ENCODE measurements around the gene SNCB.

Gene SNCB

GRCh38 chr5:176590035-176590717 is 40.2 kb downstream of the SNCB start:
- Histone ChIP-seq H3K4me2 (ENCODE audit: low read length) (no peak overlapping the region), H2BK5ac (ENCODE audit: low read length) (no peak overlapping the region), H3K27me3 (ENCODE audit: insufficient read depth, low read length, poor library complexity) (no peaks in the 10 kb centered on the region), H4K8ac (ENCODE audit: low read depth, low read length) (no peak overlapping the region), H2AK5ac (ENCODE audit: low read length) (no peak overlapping the region), H3K23ac (ENCODE audit: low read length) (no peak overlapping the region), H3K36me3 (ENCODE audit: control insufficient read depth, insufficient read depth, low read length) (no peaks in the 10 kb centered on the region), H2BK15ac (replicated peaks; ENCODE audit: low read depth) (no peak overlapping the region), H3K56ac (ENCODE audit: low read length) (no peak overlapping the region), H3K4me3 (ENCODE audit: low read length) (no peak overlapping the region), H3K18ac (ENCODE audit: low read length) (no peak overlapping the region), H3K27ac (ENCODE audit: low read depth, low read length) (no peak overlapping the region), H3K9ac (ENCODE audit: low read length) (no peak overlapping the region), H3K79me1 (ENCODE audit: low read length) (no peaks in the 10 kb centered on the region), H3K4ac (ENCODE audit: low read depth, low read length) (no peak overlapping the region), H3K4me1 (ENCODE audit: control insufficient read depth, low read depth, low read length) (no peaks in the 10 kb centered on the region), H3K79me2 (ENCODE audit: control insufficient read depth, insufficient read depth, low read length) (no peaks in the 10 kb centered on the region), H4K5ac (ENCODE audit: low read length) (no peak overlapping the region), H2BK120ac (ENCODE audit: low read depth, low read length) (no peak overlapping the region)
- WGBS (ENCODE audit: extremely low coverage, insufficient coverage, low lambda C conversion rate): no CpG with 5 or more reads among the region's 17 CpGs
- no peak for DNase-seq

DNA sequence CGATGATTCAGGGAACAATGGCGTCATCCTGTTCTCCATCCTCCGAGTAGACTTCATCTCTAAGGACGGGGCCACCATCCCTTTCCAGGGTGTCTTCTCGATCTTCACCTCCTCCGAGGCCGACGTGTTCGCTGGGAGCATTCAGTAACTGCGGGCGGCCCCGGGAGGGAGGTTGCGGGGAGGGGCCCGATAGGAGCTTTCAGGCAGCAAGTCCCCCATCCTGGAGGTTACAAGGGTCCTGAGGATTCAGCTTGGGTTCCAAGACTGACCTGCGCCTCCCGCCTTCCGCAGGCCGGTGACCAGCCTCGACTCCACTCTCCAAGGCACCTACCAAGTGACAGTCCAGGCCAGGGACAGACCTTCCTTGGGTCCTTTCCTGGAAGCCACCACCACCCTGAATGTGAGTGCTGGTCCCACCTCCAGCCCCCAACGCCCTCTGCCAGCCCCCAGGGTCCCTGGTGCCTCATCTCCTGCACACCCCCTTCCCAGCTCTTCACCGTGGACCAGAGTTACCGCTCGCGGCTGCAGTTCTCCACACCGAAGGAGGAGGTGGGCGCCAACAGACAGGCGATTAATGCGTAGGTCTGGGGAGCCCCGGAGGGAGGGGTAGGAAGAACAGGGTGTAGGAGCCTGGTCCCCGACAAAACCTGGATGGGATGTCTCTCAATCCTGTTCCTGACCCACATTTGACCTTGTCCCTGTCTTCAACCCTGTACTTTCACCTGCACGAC is 41.1 kb downstream of the SNCB start:
- Histone ChIP-seq H3K18ac (ENCODE audit: low read length) (no peak overlapping the region), H3K23ac (ENCODE audit: low read length) (no peak overlapping the region), H3K27me3 (ENCODE audit: insufficient read depth, low read length, poor library complexity) (no peaks in the 10 kb centered on the region), H3K79me1 (ENCODE audit: low read length) (no peaks in the 10 kb centered on the region), H3K4me3 (ENCODE audit: low read length) (no peak overlapping the region), H3K4me2 (ENCODE audit: low read length) (no peak overlapping the region), H3K4me1 (ENCODE audit: control insufficient read depth, low read depth, low read length) (no peaks in the 10 kb centered on the region), H3K36me3 (ENCODE audit: control insufficient read depth, insufficient read depth, low read length) (no peaks in the 10 kb centered on the region), H3K27ac (ENCODE audit: low read depth, low read length) (no peak overlapping the region), H4K8ac (ENCODE audit: low read depth, low read length) (no peak overlapping the region), H3K4ac (ENCODE audit: low read depth, low read length) (no peak overlapping the region), H2AK5ac (ENCODE audit: low read length) (no peak overlapping the region), H4K5ac (ENCODE audit: low read length) (no peak overlapping the region), H2BK5ac (ENCODE audit: low read length) (no peak overlapping the region), H3K9ac (ENCODE audit: low read length) (no peak overlapping the region), H2BK15ac (replicated peaks; ENCODE audit: low read depth) (no peak overlapping the region), H3K79me2 (ENCODE audit: control insufficient read depth, insufficient read depth, low read length) (no peaks in the 10 kb centered on the region), H2BK120ac (ENCODE audit: low read depth, low read length) (no peak overlapping the region), H3K56ac (ENCODE audit: low read length) (no peak overlapping the region)
- DNase-seq: no peak
- no CpG with 5 or more reads among the region's 31 CpGs for WGBS (ENCODE audit: extremely low coverage, insufficient coverage, low lambda C conversion rate)

DNA sequence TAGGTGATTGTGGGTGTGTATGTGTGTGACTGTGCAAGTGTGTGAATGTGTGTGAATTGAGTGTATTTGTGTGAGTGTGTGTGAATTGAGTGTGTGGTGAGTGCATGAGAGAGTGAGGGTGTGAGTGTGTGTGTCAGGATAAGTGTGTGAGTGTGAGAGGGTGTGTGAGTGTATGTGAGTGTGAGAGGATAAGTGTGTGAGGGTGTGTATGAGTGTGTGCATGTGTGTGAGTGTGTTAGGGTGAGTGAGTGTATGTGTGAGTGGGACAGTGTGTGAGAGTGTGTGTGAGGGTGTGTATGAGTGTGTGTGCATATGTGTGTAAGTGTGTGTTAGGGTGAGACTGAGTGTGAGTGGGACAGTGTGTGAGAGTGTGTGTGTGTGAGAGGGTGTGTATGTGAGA is 42.0 kb downstream of the SNCB start:
- Histone ChIP-seq H3K4me3 (ENCODE audit: low read length) (no peak overlapping the region), H3K56ac (ENCODE audit: low read length) (no peak overlapping the region), H3K79me2 (ENCODE audit: control insufficient read depth, insufficient read depth, low read length) (no peaks in the 10 kb centered on the region), H2BK5ac (ENCODE audit: low read length) (no peak overlapping the region), H3K18ac (ENCODE audit: low read length) (no peak overlapping the region), H3K4me1 (ENCODE audit: control insufficient read depth, low read depth, low read length) (no peaks in the 10 kb centered on the region), H3K4ac (ENCODE audit: low read depth, low read length) (no peak overlapping the region), H3K79me1 (ENCODE audit: low read length) (no peaks in the 10 kb centered on the region), H3K27me3 (ENCODE audit: insufficient read depth, low read length, poor library complexity) (no peaks in the 10 kb centered on the region), H4K5ac (ENCODE audit: low read length) (no peak overlapping the region), H4K8ac (ENCODE audit: low read depth, low read length) (no peak overlapping the region), H3K23ac (ENCODE audit: low read length) (no peak overlapping the region), H2BK120ac (ENCODE audit: low read depth, low read length) (no peak overlapping the region), H3K4me2 (ENCODE audit: low read length) (no peak overlapping the region), H2AK5ac (ENCODE audit: low read length) (no peak overlapping the region), H3K36me3 (ENCODE audit: control insufficient read depth, insufficient read depth, low read length) (no peaks in the 10 kb centered on the region), H3K9ac (ENCODE audit: low read length) (no peak overlapping the region), H2BK15ac (replicated peaks; ENCODE audit: low read depth) (no peak overlapping the region), H3K27ac (ENCODE audit: low read depth, low read length) (no peak overlapping the region)
- DNase-seq: no peak

- no CpG with 5 or more reads among the region's 7 CpGs for WGBS (ENCODE audit: extremely low coverage, insufficient coverage, low lambda C conversion rate)
- Histone ChIP-seq H2BK5ac (ENCODE audit: low read length) (no peak overlapping the region), H3K9ac (ENCODE audit: low read length) (no peak overlapping the region), H2AK5ac (ENCODE audit: low read length) (no peak overlapping the region), H3K79me1 (ENCODE audit: low read length) (no peaks in the 10 kb centered on the region), H3K23ac (ENCODE audit: low read length) (no peak overlapping the region), H3K4me2 (ENCODE audit: low read length) (no peak overlapping the region), H3K27me3 (ENCODE audit: insufficient read depth, low read length, poor library complexity) (no peaks in the 10 kb centered on the region), H4K8ac (ENCODE audit: low read depth, low read length) (no peak overlapping the region), H3K36me3 (ENCODE audit: control insufficient read depth, insufficient read depth, low read length) (no peaks in the 10 kb centered on the region), H3K56ac (ENCODE audit: low read length) (no peak overlapping the region), H4K5ac (ENCODE audit: low read length) (no peak overlapping the region), H3K27ac (ENCODE audit: low read depth, low read length) (no peak overlapping the region), H3K4me1 (ENCODE audit: control insufficient read depth, low read depth, low read length) (no peaks in the 10 kb centered on the region), H3K79me2 (ENCODE audit: control insufficient read depth, insufficient read depth, low read length) (no peaks in the 10 kb centered on the region), H2BK120ac (ENCODE audit: low read depth, low read length) (no peak overlapping the region), H3K18ac (ENCODE audit: low read length) (no peak overlapping the region), H2BK15ac (replicated peaks; ENCODE audit: low read depth) (no peak overlapping the region), H3K4me3 (ENCODE audit: low read length) (no peak overlapping the region), H3K4ac (ENCODE audit: low read depth, low read length) (no peak overlapping the region)
- DNase-seq: no peak
Measured at GRCh38 chr5:176587398-176587797, 42.9 kb downstream of the SNCB start.

DNA sequence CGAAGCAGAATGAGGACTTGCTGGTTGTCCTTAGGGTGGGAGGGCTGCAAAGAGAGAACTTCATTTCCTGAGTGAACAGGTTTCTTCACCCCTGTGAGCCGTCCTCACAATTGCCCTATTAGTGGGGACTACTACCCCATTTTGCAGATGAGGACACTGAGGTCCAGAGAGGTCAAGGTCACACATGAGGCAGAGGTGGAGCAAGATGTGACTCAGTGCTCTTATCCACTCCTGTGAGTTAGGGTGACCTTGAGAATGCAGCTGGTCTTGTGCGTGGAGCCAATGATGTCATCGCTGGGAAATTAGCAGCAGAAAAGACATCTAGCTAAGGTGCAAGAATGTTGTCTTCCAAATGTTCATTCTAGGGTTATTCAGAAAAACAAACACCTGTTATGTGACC is 47.3 kb downstream of the SNCB start:
- no peak overlapping the region for H2BK15ac ChIP-seq (replicated peaks; ENCODE audit: low read depth)
- H4K8ac ChIP-seq (ENCODE audit: low read depth, low read length): no peak overlapping the region
- H3K9ac ChIP-seq (ENCODE audit: low read length): no peak overlapping the region
- H3K36me3 ChIP-seq (ENCODE audit: control insufficient read depth, insufficient read depth, low read length): no peaks in the 10 kb centered on the region
- H2BK5ac ChIP-seq (ENCODE audit: low read length): no peak overlapping the region
- H3K79me1 ChIP-seq (ENCODE audit: low read length): no peaks in the 10 kb centered on the region
- no peak overlapping the region for H3K27ac ChIP-seq (ENCODE audit: low read depth, low read length)
- WGBS (ENCODE audit: extremely low coverage, insufficient coverage, low lambda C conversion rate): no CpG with 5 or more reads among the region's 4 CpGs
- H3K4me3 ChIP-seq (ENCODE audit: low read length): no peak overlapping the region
- no peak overlapping the region for H2AK5ac ChIP-seq (ENCODE audit: low read length)
- no peak overlapping the region for H3K4me2 ChIP-seq (ENCODE audit: low read length)
- H3K4ac ChIP-seq (ENCODE audit: low read depth, low read length): no peak overlapping the region
- no peak for DNase-seq
- no peak overlapping the region for H2BK120ac ChIP-seq (ENCODE audit: low read depth, low read length)
- H3K56ac ChIP-seq (ENCODE audit: low read length): no peak overlapping the region
- no peaks in the 10 kb centered on the region for H3K4me1 ChIP-seq (ENCODE audit: control insufficient read depth, low read depth, low read length)
- H3K23ac ChIP-seq (ENCODE audit: low read length): no peak overlapping the region
- H4K5ac ChIP-seq (ENCODE audit: low read length): no peak overlapping the region
- no peaks in the 10 kb centered on the region for H3K79me2 ChIP-seq (ENCODE audit: control insufficient read depth, insufficient read depth, low read length)
- no peaks in the 10 kb centered on the region for H3K27me3 ChIP-seq (ENCODE audit: insufficient read depth, low read length, poor library complexity)
- no peak overlapping the region for H3K18ac ChIP-seq (ENCODE audit: low read length)

- no peak overlapping the region for H4K5ac ChIP-seq (ENCODE audit: low read length)
- H3K36me3 ChIP-seq (ENCODE audit: control insufficient read depth, insufficient read depth, low read length): no peaks in the 10 kb centered on the region
- H3K4me3 ChIP-seq (ENCODE audit: low read length): no peak overlapping the region
- no peak overlapping the region for H3K56ac ChIP-seq (ENCODE audit: low read length)
- H3K18ac ChIP-seq (ENCODE audit: low read length): no peak overlapping the region
- no peak overlapping the region for H3K27ac ChIP-seq (ENCODE audit: low read depth, low read length)
- H2AK5ac ChIP-seq (ENCODE audit: low read length): no peak overlapping the region
- DNase-seq: no peak
- H2BK15ac ChIP-seq (replicated peaks; ENCODE audit: low read depth): no peak overlapping the region
- H4K8ac ChIP-seq (ENCODE audit: low read depth, low read length): no peak overlapping the region
- no peak overlapping the region for H2BK120ac ChIP-seq (ENCODE audit: low read depth, low read length)
- H3K79me1 ChIP-seq (ENCODE audit: low read length): no peaks in the 10 kb centered on the region
- no peak overlapping the region for H3K4me2 ChIP-seq (ENCODE audit: low read length)
- no peaks in the 10 kb centered on the region for H3K27me3 ChIP-seq (ENCODE audit: insufficient read depth, low read length, poor library complexity)
- WGBS (ENCODE audit: extremely low coverage, insufficient coverage, low lambda C conversion rate): no CpG with 5 or more reads among the region's 12 CpGs
- no peak overlapping the region for H3K23ac ChIP-seq (ENCODE audit: low read length)
- H3K79me2 ChIP-seq (ENCODE audit: control insufficient read depth, insufficient read depth, low read length): no peaks in the 10 kb centered on the region
- H3K4me1 ChIP-seq (ENCODE audit: control insufficient read depth, low read depth, low read length): no peaks in the 10 kb centered on the region
- H3K4ac ChIP-seq (ENCODE audit: low read depth, low read length): no peak overlapping the region
- H3K9ac ChIP-seq (ENCODE audit: low read length): no peak overlapping the region
- no peak overlapping the region for H2BK5ac ChIP-seq (ENCODE audit: low read length)
Measured at GRCh38 chr5:176581361-176581760, 49.0 kb downstream of the SNCB start.

Measured in mesendoderm (in vitro differentiated cells).